Activated T-cell treated with anti-CD3 and anti-CD28 coated beads for 24 hours (primary cell): ENCODE results near the gene FLRT2.

Experiments used
- DNase-seq: peaks from one replicate; pipeline ENCODE4 v3.0.0-alpha.2; 2020; ENCODE audit warnings: low read depth

Gene FLRT2

DNA sequence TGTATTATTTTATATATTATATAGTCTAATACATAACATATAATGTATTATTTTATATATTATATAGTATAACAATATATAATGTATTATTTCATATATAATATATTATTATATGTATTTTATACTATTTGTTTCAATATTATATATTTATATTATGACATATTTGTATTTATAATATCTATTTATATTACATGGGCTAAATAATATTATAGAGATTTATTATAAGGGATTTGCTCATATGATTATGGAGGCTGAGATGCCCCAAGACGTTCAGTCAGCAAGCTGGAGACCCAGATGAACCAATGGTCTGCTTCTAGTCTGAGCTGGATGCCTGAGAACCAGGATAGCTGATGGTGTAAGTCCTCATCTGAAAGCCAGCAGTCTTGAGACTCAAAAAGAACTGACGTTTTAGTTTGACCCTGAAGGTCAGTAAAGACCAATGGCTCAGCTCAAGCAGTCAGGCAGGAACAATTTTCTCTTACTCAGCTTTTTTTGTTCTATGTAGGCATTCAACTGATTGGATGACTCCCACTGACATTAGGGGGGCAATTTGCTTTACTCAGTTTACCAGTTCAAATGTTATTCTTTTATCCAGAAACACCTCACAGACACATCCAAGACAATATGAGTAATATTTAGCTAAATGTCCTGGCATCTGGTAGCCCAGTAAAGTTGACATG lies 130.4 kb downstream of the FLRT2 start:
- DNase-seq = no peak

DNA sequence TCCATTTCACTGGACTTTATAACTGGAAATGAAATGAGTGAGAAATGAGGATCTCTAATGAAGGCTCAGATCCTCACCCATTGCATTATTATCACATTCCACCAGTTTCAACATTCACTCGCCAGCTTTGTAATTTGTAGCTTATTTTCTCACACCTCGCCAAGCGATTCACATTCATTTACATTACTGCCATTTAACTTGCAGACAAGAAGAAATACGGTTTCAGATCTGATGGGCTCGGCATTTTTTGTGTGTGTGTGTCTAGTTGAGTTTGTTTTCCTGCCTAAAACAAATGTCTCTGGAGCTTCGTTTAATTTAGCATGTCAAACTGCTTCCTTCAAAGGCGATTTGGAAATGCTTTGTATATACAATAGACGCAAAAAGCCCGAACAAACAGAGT lies 132.2 kb downstream of the FLRT2 start:
- no peak for DNase-seq

GRCh38 chr14:85663256-85663655 lies 133.3 kb downstream of the FLRT2 start:
- no peak for DNase-seq

DNA sequence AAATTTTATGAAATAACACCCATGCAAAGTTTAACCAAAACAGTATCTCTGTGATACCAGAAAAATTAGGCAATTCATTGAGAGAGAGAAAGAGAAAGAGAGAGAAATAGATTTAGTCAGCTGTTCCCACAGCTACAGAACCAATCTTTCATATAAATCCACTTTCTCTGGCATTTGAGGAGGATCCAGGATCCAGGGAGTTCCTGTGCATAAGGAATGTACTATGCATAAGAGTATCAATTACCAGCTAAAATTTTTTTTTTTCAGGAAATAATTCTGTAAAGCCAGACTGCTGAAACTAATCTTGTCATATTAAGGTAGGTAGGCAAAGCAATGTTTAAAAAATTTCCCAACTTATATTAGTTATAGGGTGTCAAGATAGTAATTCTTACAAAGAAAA lies 133.7 kb downstream of the FLRT2 start:
- DNase-seq = no peak

GRCh38 chr14:85675957-85676356 lies 146.0 kb downstream of the FLRT2 start:
- no peak for DNase-seq

DNA sequence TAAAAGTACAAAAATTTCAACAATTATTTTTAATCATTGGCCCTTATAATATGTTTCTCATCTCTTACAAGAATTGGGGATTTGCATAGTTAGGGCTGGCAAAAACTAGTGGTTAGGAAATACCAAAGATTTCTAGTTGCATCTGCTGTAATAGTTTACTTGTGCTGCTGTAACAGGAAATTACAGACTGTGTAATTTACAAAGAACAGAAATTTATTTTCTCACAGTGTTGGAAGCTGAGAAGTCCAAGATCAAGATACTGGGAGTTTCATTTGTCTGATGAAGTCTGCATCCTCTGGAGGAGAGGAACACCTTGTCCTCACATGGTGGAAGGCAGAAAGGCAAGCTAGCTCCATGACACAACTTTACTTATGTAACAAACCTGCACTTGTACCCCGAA lies 157.0 kb downstream of the FLRT2 start:
- DNase-seq = no peak

- no peak for DNase-seq
Observed at GRCh38 chr14:85687456-85687855, 157.5 kb downstream of the FLRT2 start.

- no peak for DNase-seq
Observed at GRCh38 chr14:85688006-85688405, 158.1 kb downstream of the FLRT2 start.

- no peak for DNase-seq
Observed at GRCh38 chr14:85695300-85695699, 165.4 kb downstream of the FLRT2 start.

- DNase-seq = no peak
Observed at GRCh38 chr14:85701116-85701515, 171.2 kb downstream of the FLRT2 start.

GRCh38 chr14:85701763-85702162 lies 171.8 kb downstream of the FLRT2 start:
- DNase-seq = no peak

DNA sequence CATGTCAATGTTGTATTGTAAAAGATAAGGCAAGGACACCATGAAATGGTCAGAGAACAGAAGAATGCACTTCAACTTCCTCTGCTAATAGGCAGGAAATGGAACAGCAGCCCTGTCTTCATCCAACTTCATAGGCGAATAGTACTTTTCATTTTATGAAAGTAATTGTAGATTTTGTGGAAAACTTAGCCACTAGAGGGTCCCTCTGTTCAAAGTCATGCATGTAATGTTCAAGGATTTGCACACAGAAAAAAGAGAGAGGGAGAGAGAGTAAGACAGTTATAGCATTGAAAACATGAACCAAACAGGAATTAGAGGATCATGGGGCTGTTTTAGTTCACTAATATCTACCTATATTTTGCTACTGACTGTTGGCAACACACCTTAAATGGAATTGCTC lies 172.2 kb downstream of the FLRT2 start:
- DNase-seq = no peak

DNA sequence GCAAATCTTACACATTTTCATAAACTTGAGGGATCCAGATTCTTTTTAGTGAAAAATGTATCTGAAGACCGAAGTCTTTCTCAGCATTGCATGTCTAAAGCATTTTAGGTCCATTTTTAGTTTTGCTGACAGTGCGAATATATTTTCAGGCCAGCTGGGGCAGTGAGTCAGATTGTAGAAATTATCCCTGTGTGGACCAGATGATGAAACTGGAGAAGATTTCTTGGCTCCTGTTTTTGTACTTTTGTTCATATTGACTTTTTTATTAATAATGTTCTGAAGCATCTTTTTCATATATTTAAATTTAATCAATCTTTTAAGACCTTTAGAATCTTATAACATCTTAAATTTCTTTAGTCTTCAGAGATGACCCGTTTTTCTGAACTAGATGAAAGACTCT lies 173.1 kb downstream of the FLRT2 start:
- no peak for DNase-seq
